ENCODE measurements around the gene DHX15.
"Not testable (repeated sequence)": the region's sequence is repeated elsewhere in the genome, so short reads cannot be mapped to it uniquely, and the experiment has no call there.

DHX15 gene

DNA sequence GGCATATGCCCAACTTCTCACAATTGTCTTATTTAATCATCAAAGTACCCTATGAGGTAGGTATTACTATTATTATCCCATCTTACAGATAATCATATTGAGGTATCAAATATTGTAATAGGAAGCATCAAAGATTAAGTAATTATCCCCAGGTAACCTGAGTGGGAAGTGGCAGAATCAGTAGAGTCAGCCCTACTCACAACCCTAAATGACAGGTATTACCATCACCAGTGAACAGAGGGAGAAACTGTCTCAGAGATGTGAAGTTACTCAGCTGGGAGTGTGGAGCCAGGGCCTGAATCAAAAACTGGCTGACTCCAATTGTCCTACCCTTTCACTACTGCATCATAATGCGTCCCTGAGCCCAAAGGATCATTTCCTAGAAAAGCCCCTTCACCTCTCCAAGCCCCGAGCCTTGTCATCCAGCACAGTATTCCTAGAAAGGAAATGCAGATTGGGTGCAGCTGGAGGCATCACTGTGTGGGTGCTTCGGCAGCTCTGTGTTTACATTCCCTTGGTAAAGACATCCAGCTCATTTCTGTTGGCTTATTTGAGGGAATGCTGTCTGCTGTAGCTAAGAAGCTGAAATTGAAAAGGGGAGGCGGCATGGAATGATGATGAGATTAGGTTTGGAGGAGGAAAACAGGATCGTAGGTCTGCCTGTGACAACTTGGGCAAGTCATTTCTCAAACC lies 72.8 kb downstream of the DHX15 start:
- no peak for DNase-seq (ENCODE audit: insufficient read length, low spot score)
- TF ChIP-seq, protein P1, sequence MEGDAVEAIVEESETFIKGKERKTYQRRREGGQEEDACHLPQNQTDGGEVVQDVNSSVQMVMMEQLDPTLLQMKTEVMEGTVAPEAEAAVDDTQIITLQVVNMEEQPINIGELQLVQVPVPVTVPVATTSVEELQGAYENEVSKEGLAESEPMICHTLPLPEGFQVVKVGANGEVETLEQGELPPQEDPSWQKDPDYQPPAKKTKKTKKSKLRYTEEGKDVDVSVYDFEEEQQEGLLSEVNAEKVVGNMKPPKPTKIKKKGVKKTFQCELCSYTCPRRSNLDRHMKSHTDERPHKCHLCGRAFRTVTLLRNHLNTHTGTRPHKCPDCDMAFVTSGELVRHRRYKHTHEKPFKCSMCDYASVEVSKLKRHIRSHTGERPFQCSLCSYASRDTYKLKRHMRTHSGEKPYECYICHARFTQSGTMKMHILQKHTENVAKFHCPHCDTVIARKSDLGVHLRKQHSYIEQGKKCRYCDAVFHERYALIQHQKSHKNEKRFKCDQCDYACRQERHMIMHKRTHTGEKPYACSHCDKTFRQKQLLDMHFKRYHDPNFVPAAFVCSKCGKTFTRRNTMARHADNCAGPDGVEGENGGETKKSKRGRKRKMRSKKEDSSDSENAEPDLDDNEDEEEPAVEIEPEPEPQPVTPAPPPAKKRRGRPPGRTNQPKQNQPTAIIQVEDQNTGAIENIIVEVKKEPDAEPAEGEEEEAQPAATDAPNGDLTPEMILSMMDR (IDR thresholded peaks at IDR 0.05; ENCODE audit: insufficient read depth, missing control alignments), result no peak
- FAIRE-seq, result no peak

DNA sequence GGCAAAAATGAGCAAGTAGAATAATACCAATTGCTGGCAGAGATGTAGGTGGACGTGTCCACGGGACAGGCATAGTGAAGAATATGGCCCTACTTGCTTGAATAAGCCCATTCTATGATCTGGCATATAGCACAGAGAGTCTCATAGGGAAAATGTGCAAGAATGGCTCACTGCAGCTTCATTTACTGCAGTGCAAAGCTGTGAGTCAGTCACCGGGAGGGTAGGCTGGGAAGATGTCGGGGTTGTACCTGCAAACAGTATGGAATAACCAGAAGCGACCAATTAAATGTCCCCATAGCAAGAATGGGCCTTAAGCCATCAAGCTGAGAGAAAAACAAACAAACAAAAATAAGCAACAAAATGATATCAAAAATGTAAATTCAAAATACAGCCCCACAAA lies 74.3 kb downstream of the DHX15 start:
- TF ChIP-seq, protein P1 (IDR thresholded peaks at IDR 0.05; ENCODE audit: insufficient read depth, missing control alignments), result no peak
- no peak for FAIRE-seq
- DNase-seq (ENCODE audit: insufficient read length, low spot score), result no peak

DNA sequence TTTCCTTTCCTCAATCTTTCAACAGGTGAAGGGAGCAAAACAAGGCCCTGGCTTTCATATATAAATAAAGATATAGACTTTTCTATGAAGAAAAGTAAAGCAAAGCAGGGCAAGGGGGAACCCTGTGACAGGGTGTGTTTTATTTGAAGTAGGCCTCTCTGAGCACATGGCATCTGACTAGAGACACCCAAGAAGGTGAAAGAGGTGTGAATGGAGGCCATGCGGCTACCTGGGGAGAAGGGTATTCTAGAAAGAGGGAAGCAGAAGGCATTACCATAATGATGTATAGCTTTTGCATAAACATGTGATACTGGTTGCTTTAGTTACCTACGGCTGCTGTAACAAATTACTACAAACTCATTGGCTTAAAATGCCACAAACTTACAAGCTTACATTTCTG lies 75.8 kb downstream of the DHX15 start:
- TF ChIP-seq, protein P1 (IDR thresholded peaks at IDR 0.05; ENCODE audit: insufficient read depth, missing control alignments), result no peak
- FAIRE-seq (no peak), DNase-seq (ENCODE audit: insufficient read length, low spot score) (no peak)

DNA sequence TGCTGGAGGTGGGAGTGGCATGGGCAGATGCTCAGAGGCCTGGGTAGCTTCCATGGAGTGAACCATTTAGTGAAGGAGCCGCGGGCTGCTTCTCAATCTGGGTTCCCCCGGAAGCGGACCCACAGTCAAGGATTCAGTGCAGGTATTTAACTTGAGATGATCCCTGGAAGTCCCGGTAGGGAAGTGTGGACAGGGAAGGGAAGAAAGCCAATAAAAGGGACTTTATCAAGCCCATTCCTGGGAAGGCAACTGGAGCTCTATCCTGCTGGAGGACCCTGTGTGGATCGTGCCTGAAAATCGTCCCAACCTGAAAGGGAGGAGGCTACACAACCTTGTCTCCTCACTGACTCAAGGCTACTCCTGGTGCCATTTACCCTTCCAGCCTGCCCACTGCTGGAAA lies 76.9 kb downstream of the DHX15 start:
- TF ChIP-seq, protein P1 (IDR thresholded peaks at IDR 0.05; ENCODE audit: insufficient read depth, missing control alignments), result no peak
- FAIRE-seq, result no peak

DNA sequence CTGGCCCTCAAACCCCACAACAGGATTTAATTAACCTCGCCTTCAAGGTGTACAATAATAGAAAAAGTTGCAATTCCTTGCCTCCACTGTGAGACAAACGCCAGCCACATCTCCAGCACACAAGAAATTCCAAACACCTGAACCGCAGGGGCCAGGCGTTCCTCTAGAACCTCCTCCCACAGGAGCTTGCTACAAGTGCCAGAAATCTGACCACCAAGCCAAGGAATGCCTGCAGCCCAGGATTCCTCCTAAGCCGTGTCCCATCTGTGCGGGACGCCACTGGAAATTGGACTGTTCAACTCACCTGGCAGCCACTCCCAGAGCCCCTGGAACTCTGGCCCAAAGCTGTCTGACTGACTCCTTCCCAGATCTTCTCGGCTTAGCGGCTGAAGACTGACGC lies 81.3 kb downstream of the DHX15 start:
- not testable (repeated sequence) for DNase-seq (ENCODE audit: insufficient read length, low spot score); FAIRE-seq

More for the DNA sequence above, 76.9 kb downstream of the DHX15 start:
- no peak for DNase-seq (ENCODE audit: insufficient read length, low spot score)

DNA sequence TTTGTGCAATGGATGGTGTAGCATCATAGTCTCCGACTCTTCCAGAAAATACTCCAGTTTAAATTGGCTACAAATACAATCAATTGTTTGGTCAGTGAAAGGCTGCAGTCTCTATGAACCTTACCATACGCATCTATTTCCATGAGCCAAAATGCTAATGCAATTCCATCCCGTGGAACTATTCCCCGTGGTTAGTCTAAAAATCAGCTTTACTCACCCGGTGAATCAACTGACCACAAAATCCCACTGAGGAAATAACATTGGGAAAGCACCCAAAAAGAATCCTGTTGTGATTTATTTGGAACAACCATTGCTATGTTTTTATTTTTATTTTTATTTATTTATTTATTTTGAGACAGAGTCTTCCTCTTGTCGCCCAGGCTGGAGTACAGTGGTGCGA lies 87.1 kb downstream of the DHX15 start:
- FAIRE-seq (no peak), DNase-seq (ENCODE audit: insufficient read length, low spot score) (no peak)
- TF ChIP-seq, protein P1 (IDR thresholded peaks at IDR 0.05; ENCODE audit: insufficient read depth, missing control alignments), result no peak

DNA sequence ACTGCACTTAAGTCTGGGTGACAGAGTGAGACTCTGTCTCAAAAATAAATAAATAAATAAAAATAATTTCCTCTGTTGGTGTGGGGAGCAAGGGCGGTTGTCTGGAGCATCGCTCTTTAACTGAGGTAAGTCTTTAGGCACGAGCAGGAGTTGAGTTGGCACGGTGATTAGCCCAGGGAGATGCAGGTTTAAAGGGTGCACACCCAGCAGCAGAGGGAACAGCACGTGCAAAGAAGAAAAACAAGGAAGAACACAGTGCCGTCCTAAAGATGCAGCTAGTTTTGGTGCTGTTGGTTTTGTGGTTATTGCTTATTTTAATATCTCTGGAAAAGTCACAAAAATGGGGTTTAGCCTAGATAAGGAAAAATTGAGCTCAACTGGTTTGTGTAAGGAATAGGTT lies 87.8 kb downstream of the DHX15 start:
- TF ChIP-seq, protein P1 (IDR thresholded peaks at IDR 0.05; ENCODE audit: insufficient read depth, missing control alignments), result no peak
- no peak for FAIRE-seq
- DNase-seq (ENCODE audit: insufficient read length, low spot score), result no peak

DNA sequence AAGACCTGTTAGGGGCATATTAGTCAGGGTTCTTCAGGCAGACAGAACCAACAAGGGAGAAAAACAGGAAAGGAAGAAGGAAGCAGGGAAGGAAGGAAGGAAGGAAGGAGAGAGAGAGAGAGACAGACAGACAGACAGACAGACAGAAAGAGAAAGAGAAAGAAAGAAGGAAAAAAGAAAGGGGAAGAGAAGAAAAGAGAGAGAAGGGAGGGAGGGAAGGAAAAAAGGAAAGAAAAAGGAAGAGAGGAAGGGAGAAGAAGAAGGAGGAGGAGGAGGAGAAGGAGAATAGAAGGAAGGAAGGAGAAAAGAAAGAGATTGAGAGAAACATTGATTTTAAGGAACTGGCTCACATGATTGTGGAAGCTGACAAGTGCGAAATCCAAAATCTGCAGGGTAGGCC lies 89.0 kb downstream of the DHX15 start:
- FAIRE-seq, result no peak
- no peak for DNase-seq (ENCODE audit: insufficient read length, low spot score)

More for the DNA sequence above, 89.0 kb downstream of the DHX15 start:
- TF ChIP-seq, protein P1 (IDR thresholded peaks at IDR 0.05; ENCODE audit: insufficient read depth, missing control alignments), result no peak
